ENCODE measurements around the gene FIGNL1. TPM values are rescaled to one million over a fixed set of nuclear protein-coding genes. Genes with fewer than 3 reads are reported as not detected.

The FIGNL1 gene, protein sequence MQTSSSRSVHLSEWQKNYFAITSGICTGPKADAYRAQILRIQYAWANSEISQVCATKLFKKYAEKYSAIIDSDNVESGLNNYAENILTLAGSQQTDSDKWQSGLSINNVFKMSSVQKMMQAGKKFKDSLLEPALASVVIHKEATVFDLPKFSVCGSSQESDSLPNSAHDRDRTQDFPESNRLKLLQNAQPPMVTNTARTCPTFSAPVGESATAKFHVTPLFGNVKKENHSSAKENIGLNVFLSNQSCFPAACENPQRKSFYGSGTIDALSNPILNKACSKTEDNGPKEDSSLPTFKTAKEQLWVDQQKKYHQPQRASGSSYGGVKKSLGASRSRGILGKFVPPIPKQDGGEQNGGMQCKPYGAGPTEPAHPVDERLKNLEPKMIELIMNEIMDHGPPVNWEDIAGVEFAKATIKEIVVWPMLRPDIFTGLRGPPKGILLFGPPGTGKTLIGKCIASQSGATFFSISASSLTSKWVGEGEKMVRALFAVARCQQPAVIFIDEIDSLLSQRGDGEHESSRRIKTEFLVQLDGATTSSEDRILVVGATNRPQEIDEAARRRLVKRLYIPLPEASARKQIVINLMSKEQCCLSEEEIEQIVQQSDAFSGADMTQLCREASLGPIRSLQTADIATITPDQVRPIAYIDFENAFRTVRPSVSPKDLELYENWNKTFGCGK
- total RNA-seq = 18.4 TPM

DNA sequence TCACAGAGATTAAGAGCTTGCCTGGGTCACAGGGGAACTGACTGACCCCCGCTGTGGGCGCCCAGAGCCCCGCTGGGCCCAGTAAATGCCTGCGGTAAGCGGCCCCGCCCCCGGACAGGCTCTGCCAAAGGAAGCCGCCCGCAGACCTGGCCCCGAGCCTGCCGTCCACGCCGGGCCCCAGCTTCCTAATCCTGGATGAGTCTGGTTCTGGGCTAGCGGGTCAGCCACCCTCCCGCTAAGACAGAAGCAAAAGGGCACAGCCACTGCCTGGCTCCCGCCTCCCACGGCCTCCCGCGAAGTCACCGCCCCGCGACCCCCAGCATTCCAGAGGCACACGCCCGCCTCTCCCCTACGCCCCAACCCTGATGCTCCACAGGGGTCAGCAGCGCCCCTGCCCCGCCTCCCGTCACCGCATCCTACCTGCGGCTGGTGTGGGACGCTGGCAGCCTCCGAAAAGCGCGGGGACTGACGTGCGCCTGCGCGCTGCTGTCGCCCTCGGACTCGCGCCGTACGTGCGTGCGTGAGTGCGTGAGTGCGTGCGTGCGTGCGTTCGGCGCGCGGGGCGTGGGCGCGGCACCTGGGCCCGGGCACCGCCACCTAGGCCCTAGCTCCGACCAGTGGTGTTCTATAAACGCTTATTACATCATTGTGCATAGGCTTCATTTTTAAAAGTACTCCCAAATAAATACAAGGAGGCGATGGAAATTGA, at the start of gene FIGNL1:
TSS of gene FIGNL1 (minus strand) at position 470 of the 709 bp plus-strand sequence. CDS start 3,063 bp downstream, outside the sequence.
- no peaks in the 10 kb centered on the region for H3K9me3 ChIP-seq (ENCODE audit: low read depth, low read length)
- H3K4me3 ChIP-seq (ENCODE audit: low read length) = peak within 1 kb of the TSS; percentile 51
- H3K27me3 ChIP-seq (ENCODE audit: insufficient read depth, low read length) = no peaks in the 10 kb centered on the region
- H3K4me1 ChIP-seq (ENCODE audit: insufficient read depth, low read length) = peaks cover 17% of the 10 kb centered on the region

DNA sequence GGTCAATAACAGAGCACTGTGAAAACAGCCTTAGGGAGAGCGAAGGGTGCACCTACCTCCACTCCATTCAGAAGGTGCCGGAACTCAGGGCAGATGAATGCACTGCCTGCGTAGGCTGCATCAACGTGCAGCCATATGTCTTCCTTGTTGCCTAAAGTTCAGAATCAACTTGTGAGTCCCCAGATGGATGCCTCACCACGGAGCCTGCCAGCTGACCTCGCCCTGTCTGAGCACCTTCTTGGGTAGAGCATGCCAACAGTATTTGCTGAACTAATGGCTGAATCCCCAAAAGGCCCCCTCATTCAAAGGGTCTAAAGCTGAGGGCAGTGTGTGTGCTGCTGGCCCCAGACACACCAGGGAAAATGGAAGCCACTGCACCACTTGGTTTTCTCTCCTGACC, 48.9 kb upstream of the FIGNL1 start:
- Histone ChIP-seq H3K4me1 (ENCODE audit: insufficient read depth, low read length) (no peaks in the 10 kb centered on the region), H3K27me3 (ENCODE audit: insufficient read depth, low read length) (peaks cover 6% of the 10 kb centered on the region), H3K4me3 (ENCODE audit: low read length) (no peak overlapping the region), H3K9me3 (ENCODE audit: low read depth, low read length) (no peaks in the 10 kb centered on the region)

GRCh38 chr7:50497968-50498367, 47.8 kb upstream of the FIGNL1 start:
- no peak overlapping the region for H3K4me3 ChIP-seq (ENCODE audit: low read length)
- peaks cover 6% of the 10 kb centered on the region for H3K27me3 ChIP-seq (ENCODE audit: insufficient read depth, low read length)
- H3K4me1 ChIP-seq (ENCODE audit: insufficient read depth, low read length) = no peaks in the 10 kb centered on the region
- H3K9me3 ChIP-seq (ENCODE audit: low read depth, low read length) = no peaks in the 10 kb centered on the region

DNA sequence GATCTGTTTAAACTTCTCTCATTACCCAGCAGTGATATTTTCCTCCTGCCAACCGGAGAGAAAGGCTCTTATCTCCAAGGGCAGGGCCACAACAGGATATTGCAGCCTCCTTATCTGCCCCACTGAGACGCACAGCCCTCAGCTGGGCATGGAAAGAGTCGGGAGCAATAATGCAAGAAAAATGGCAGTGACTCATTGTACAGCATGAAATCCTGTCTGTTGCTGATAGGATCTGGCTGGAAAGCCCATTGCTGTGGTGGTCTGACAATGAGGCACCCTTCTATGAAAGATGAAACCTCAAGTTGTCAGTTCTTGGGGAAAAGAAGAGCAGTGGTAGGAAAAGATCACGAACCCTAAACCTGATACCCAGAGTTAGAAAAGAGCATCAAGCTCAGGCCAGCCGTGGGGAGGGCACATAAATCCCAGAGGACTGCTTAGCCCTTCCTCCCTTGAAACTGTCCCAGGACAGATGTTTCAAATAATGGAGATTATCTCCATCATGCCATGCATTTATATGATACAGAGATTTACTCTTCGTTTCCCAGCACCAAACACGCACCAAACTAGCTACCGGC, 47.0 kb upstream of the FIGNL1 start:
- no peak overlapping the region for H3K4me3 ChIP-seq (ENCODE audit: low read length)
- no peaks in the 10 kb centered on the region for H3K4me1 ChIP-seq (ENCODE audit: insufficient read depth, low read length)
- H3K27me3 ChIP-seq (ENCODE audit: insufficient read depth, low read length) = peaks cover 6% of the 10 kb centered on the region
- no peaks in the 10 kb centered on the region for H3K9me3 ChIP-seq (ENCODE audit: low read depth, low read length)

- H3K4me1 ChIP-seq (ENCODE audit: insufficient read depth, low read length) = no peaks in the 10 kb centered on the region
- no peak overlapping the region for H3K4me3 ChIP-seq (ENCODE audit: low read length)
- H3K27me3 ChIP-seq (ENCODE audit: insufficient read depth, low read length) = peaks cover 6% of the 10 kb centered on the region
- H3K9me3 ChIP-seq (ENCODE audit: low read depth, low read length) = no peaks in the 10 kb centered on the region
These were observed 46.4 kb upstream of the FIGNL1 start for GRCh38 chr7:50496569-50496968.

- Histone ChIP-seq H3K4me1 (ENCODE audit: insufficient read depth, low read length) (no peaks in the 10 kb centered on the region), H3K4me3 (ENCODE audit: low read length) (no peak overlapping the region), H3K9me3 (ENCODE audit: low read depth, low read length) (no peaks in the 10 kb centered on the region), H3K27me3 (ENCODE audit: insufficient read depth, low read length) (peaks cover 6% of the 10 kb centered on the region)
These were observed 45.6 kb upstream of the FIGNL1 start for GRCh38 chr7:50495746-50496145.

DNA sequence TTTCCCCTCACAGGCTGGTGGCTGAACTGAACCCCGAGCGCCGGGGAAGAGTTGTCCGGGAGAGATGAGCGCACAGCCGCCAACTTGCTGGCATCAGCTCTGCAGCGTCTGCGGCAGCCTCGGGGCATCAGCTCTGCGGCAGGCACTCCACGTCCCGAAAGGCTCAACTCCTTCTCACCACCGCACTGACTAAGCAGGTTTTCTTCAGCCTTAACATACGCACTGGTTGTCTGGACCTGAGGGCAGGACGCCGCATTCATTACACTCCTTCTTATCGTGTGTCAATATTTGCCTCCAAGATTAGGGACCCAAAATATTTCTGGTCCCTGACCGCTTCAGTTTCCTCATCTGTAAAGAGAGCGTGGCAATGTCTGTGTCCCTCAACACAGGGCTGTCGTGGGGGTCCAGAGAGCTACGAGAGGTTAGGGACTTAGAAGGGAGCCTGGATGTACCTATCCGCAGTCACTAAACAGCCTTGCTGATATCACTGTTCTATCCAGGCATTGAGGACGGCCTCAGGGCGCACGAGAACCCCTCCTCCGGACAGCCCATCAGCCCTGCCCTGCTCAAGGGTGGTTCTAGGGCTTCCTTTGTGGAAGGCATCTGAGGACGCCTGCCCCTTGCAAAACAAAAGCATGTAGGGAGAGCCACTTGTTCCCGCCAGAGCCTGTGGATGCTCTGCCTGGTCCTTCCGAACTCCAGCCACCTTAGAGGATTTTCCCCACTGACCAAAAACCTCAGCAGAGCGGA, 42.8 kb upstream of the FIGNL1 start:
- H3K27me3 ChIP-seq (ENCODE audit: insufficient read depth, low read length) = peaks cover 6% of the 10 kb centered on the region
- no peaks in the 10 kb centered on the region for H3K4me1 ChIP-seq (ENCODE audit: insufficient read depth, low read length)
- H3K4me3 ChIP-seq (ENCODE audit: low read length) = no peak overlapping the region
- H3K9me3 ChIP-seq (ENCODE audit: low read depth, low read length) = no peaks in the 10 kb centered on the region

DNA sequence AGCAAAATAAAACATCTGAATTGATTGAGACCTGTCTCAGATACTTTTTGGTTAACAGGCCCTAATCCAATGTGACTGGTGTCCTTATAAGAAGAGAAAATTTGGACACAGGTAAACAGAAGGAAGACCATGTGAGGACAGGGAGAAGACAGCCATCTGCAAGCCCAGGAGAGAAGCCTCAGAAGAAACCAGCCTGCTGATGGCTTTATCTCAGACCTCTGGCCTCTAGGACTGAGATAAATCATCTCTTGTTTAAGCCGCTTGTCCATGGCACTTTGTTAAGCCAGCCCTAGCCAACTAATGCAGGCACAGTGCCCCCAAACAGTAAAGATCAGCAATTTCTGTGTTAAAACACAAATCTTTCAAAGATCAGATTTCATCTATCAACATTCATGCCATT, 41.8 kb upstream of the FIGNL1 start:
- no peak overlapping the region for H3K4me3 ChIP-seq (ENCODE audit: low read length)
- no peaks in the 10 kb centered on the region for H3K4me1 ChIP-seq (ENCODE audit: insufficient read depth, low read length)
- H3K9me3 ChIP-seq (ENCODE audit: low read depth, low read length) = no peaks in the 10 kb centered on the region
- H3K27me3 ChIP-seq (ENCODE audit: insufficient read depth, low read length) = peaks cover under 1% of the 10 kb centered on the region

DNA sequence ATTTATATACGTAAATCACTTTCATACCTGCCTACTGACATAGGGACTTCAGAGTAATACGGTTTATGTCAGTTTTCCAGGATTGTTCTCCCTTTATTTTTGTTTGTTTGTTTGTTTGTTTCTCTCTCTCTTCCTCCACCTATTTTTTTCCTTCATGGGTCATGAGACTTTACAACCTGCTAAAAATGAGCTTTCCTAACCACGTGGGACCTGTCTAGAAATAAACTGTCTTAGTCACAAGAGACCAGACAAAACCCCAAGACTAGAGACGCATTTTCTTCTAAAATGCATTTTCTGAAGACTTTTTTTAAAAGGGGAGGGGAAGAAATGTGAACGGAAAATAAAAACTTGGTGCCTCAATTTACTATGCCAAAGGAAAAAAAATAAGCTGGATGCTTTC, 41.1 kb upstream of the FIGNL1 start:
- H3K27me3 ChIP-seq (ENCODE audit: insufficient read depth, low read length) = no peaks in the 10 kb centered on the region
- no peaks in the 10 kb centered on the region for H3K4me1 ChIP-seq (ENCODE audit: insufficient read depth, low read length)
- H3K9me3 ChIP-seq (ENCODE audit: low read depth, low read length) = no peaks in the 10 kb centered on the region
- H3K4me3 ChIP-seq (ENCODE audit: low read length) = no peak overlapping the region

DNA sequence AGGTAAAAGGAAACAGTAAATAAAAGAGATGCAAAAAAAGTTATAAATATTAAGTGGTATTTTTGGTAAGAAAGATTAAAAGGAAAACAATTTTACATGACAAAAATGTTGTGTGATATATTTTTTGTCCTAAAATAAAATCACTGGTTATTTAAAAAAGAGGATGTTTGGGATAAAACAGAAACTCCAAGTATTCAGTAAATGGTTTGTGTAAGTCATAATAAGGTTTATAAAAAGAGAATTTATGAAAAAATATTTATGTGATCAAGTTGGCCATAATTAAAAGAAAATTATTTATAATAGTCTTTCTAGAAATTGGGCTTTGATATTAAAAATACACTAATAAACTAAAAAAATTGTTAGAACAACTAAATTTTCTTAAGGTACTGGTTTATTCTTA, 38.2 kb upstream of the FIGNL1 start:
- Histone ChIP-seq H3K9me3 (ENCODE audit: low read depth, low read length) (no peaks in the 10 kb centered on the region), H3K4me3 (ENCODE audit: low read length) (no peak overlapping the region), H3K4me1 (ENCODE audit: insufficient read depth, low read length) (no peaks in the 10 kb centered on the region), H3K27me3 (ENCODE audit: insufficient read depth, low read length) (no peaks in the 10 kb centered on the region)

DNA sequence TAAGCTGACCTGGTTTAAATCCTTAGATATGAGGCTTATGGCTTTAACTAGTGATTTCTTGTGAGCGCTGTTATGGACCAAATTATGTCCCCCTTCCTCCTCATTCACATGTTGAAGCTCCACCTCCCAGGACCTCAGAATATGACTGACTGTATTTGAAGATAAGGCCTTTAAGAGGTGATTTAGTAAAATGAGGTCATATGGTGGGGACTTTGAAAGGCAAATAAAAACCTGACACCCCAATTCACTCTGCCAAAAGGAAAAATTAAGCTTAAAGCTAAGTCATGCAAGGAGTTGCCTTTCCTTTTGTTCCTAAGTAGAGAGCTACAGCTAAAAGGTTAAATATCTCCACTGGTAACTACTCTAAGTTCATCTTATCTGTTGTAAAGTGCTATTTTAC, 36.4 kb upstream of the FIGNL1 start:
- no peaks in the 10 kb centered on the region for H3K27me3 ChIP-seq (ENCODE audit: insufficient read depth, low read length)

DNA sequence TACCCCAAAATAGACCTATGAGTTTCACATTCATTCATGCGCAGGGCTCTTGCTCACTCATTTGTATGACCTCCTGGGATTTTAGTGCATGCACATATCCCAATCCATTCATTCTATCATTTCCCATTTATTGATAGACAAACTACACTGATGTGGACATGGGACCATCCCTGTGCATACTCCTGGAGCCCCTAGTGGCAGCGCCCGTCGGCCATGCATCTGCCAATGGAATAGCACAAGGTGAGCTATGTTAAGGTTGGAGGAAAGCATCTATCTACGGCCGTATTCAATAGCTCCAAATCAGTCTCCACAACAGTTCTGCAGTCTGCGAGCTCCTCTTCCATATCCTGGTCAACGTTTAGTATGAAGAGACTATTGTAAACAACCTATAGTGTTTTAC, 31.7 kb upstream of the FIGNL1 start:
- Histone ChIP-seq H3K4me3 (ENCODE audit: low read length) (no peak overlapping the region), H3K4me1 (ENCODE audit: insufficient read depth, low read length) (no peaks in the 10 kb centered on the region), H3K9me3 (ENCODE audit: low read depth, low read length) (no peaks in the 10 kb centered on the region), H3K27me3 (ENCODE audit: insufficient read depth, low read length) (no peaks in the 10 kb centered on the region)

More for the DNA sequence above, 36.4 kb upstream of the FIGNL1 start:
- Histone ChIP-seq H3K9me3 (ENCODE audit: low read depth, low read length) (no peaks in the 10 kb centered on the region), H3K4me1 (ENCODE audit: insufficient read depth, low read length) (no peaks in the 10 kb centered on the region), H3K4me3 (ENCODE audit: low read length) (no peak overlapping the region)

DNA sequence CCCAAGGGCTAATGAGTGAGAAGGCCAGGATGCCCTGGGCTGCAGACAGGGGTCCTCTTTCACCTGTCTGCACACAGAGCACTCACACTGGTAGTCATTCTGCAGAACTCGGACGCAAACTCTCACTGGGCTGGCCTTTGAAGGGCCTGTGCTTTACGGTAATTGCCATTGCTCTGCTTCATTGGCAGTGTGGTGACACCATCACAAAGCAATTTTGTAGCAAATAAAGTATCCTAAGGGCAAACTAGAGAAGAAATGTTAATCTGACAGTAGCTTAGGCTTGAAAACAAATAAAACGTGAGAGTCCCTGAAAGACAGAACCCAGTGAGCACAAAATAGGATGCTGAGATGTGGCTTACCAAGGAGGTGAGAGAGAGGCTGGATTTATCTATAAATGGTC, 30.6 kb upstream of the FIGNL1 start:
- no peaks in the 10 kb centered on the region for H3K9me3 ChIP-seq (ENCODE audit: low read depth, low read length)
- no peaks in the 10 kb centered on the region for H3K27me3 ChIP-seq (ENCODE audit: insufficient read depth, low read length)

GRCh38 chr7:50479743-50480517, 29.8 kb upstream of the FIGNL1 start:
- Histone ChIP-seq H3K27me3 (ENCODE audit: insufficient read depth, low read length) (no peaks in the 10 kb centered on the region), H3K9me3 (ENCODE audit: low read depth, low read length) (no peaks in the 10 kb centered on the region), H3K4me3 (ENCODE audit: low read length) (no peak overlapping the region), H3K4me1 (ENCODE audit: insufficient read depth, low read length) (no peaks in the 10 kb centered on the region)

More for the DNA sequence above, 30.6 kb upstream of the FIGNL1 start:
- Histone ChIP-seq H3K4me3 (ENCODE audit: low read length) (no peak overlapping the region), H3K4me1 (ENCODE audit: insufficient read depth, low read length) (no peaks in the 10 kb centered on the region)
